ENCODE data around the gene EXOC3L1.

GRCh38 chr16:67149276-67150046 is 40.5 kb downstream of the EXOC3L1 start:
- TF ChIP-seq POLR2A (IDR thresholded peaks at IDR 0.05; ENCODE audit: low read length) (no peak), GATA1 (IDR thresholded peaks at IDR 0.05; ENCODE audit: low read depth, low read length) (no peak)
